Trophoblast cell (in vitro differentiated cells and primary cell): ENCODE measurements around the gene USP7.

Experiments used
- DNase-seq, 2 donors: peaks; one replicate each; pipeline ENCODE4 v3.0.0-alpha.2; 2016
- H2AFZ ChIP-seq: 2 replicates; pipeline ENCODE4 v1.6.1; 2013; ENCODE audit warnings: low read length, moderate library complexity, mild to moderate bottlenecking; ENCODE audit not compliant: insufficient read depth, poor library complexity
- H2AK5ac ChIP-seq: 2 replicates; pipeline ENCODE4 v1.6.1; 2013; ENCODE audit warnings: mild to moderate bottlenecking, low read length
- H2BK120ac ChIP-seq: 2 replicates; pipeline ENCODE4 v1.6.1; 2013; ENCODE audit warnings: low read length, mild to moderate bottlenecking, moderate library complexity; ENCODE audit not compliant: insufficient read depth, poor library complexity
- H2BK12ac ChIP-seq: 2 replicates; pipeline ENCODE4 v1.6.1; 2013; ENCODE audit warnings: mild to moderate bottlenecking, low read length, moderate library complexity
- H2BK5ac ChIP-seq: 2 replicates; pipeline ENCODE4 v1.6.1; 2013; ENCODE audit warnings: low read length, low read depth, moderate library complexity, mild to moderate bottlenecking; ENCODE audit not compliant: poor library complexity
- H3K14ac ChIP-seq: 2 replicates; pipeline ENCODE4 v1.6.1; 2013; ENCODE audit warnings: mild to moderate bottlenecking, low read length
- H3K18ac ChIP-seq: 2 replicates; pipeline ENCODE4 v1.6.1; 2013; ENCODE audit warnings: mild to moderate bottlenecking, low read length
- H3K23ac ChIP-seq: 2 replicates; pipeline ENCODE4 v1.6.1; 2013; ENCODE audit warnings: low read length
- H3K27ac ChIP-seq: 2 replicates; pipeline ENCODE4 v1.5.1; 2013; ENCODE audit warnings: low read depth, mild to moderate bottlenecking, inconsistent platforms, low read length, moderate library complexity
- H3K27me3 ChIP-seq: 2 replicates; pipeline ENCODE4 v1.6.1; 2013; ENCODE audit warnings: inconsistent platforms, mild to moderate bottlenecking, low read length, moderate library complexity; ENCODE audit not compliant: insufficient read depth
- H3K36me3 ChIP-seq, 2 experiments: 1 replicate in 1 of 2; 2 replicates in 1 of 2; pipeline ENCODE4 v1.6.1; 2013; ENCODE audit warnings: low read length in 2 of 2, mild to moderate bottlenecking in 2 of 2, moderate library complexity in 1 of 2; ENCODE audit not compliant: insufficient read depth in 2 of 2, control insufficient read depth in 1 of 2
- H3K4ac ChIP-seq: 2 replicates; pipeline ENCODE4 v1.6.1; 2013; ENCODE audit warnings: low read depth, mild to moderate bottlenecking, low read length, moderate library complexity
- H3K4me1 ChIP-seq, 2 experiments: 1 replicate in 1 of 2; 2 replicates in 1 of 2; pipeline ENCODE4 v1.6.1; 2013; ENCODE audit warnings: low read length in 2 of 2, mild to moderate bottlenecking in 2 of 2, moderate library complexity in 1 of 2; ENCODE audit not compliant: insufficient read depth in 2 of 2, control insufficient read depth in 1 of 2
- H3K4me2 ChIP-seq: 2 replicates; pipeline ENCODE4 v1.6.1; 2013; ENCODE audit warnings: inconsistent platforms, mild to moderate bottlenecking, low read length, moderate library complexity
- H3K4me3 ChIP-seq: 2 replicates; pipeline ENCODE4 v1.5.1; 2013; ENCODE audit warnings: mild to moderate bottlenecking, low read depth, low read length, inconsistent platforms
- H3K79me1 ChIP-seq: one replicate; pipeline ENCODE4 v1.6.1; 2013; ENCODE audit warnings: low read length
- H3K79me2 ChIP-seq: 2 replicates; pipeline ENCODE4 v1.6.1; 2013; ENCODE audit warnings: low read length, mild to moderate bottlenecking; ENCODE audit not compliant: control insufficient read depth, insufficient read depth, poor library complexity
- H3K9ac ChIP-seq: 2 replicates; pipeline ENCODE4 v1.6.1; 2013; ENCODE audit warnings: mild to moderate bottlenecking, low read length
- H3K9me3 ChIP-seq: 2 replicates; pipeline ENCODE4 v1.6.1; 2013; ENCODE audit warnings: low read depth, mild to moderate bottlenecking, control low read depth, inconsistent platforms, low read length; ENCODE audit not compliant: insufficient read depth
- H4K12ac ChIP-seq: 2 replicates; pipeline ENCODE4 v1.6.1; 2013; ENCODE audit warnings: low read depth, mild to moderate bottlenecking, low read length, moderate library complexity
- H4K8ac ChIP-seq: 2 replicates; pipeline ENCODE4 v1.6.1; 2013; ENCODE audit warnings: low read depth, mild to moderate bottlenecking, low read length, moderate library complexity
- H4K91ac ChIP-seq: one replicate; pipeline ENCODE4 v1.6.1; 2013; ENCODE audit warnings: low read depth, mild to moderate bottlenecking, low read length, moderate library complexity
- WGBS: extraction: QIAGEN DNeasy Blood & Tissue Kit; methylation state at CpG from one replicate; pipeline ENCODE4 v1.1.7; 2013; ENCODE audit warnings: missing lambda C conversion rate; ENCODE audit not compliant: insufficient read length, insufficient coverage; ENCODE audit errors: extremely low coverage; 5-methylcytosine and 5-hydroxymethylcytosine counted together

Gene USP7

DNA sequence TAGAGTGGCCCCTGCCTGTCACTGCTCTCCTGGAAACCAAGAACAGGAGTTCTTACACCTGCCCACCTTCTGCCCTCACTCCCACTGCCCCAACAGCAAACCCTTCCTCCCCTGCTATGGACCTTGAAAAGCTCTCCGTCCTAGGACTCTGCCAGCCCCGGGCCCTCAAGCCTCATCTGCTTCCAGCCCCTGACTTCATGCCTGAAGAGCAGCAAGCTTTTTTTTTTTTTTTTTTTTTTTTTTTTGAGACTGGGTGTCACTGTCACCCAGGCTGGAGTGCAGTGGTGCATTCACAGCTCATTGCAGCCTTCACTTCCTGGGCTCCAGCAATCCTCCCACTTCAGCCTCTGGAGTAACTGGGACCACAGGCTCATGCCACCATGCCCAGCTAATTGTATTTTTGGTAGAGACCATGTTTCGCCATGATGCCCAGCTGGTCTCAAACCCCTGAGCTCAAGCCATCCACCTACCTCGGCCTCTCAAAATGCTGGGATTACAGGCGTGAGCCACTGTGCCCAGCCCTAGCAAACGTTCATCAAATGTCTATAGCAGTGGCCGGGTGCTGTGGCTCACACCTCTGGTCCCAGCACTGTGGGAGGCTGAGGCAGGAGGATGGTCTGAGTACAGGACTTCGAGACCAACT lies 111.8 kb downstream of the USP7 start:
- no peak overlapping the region for H2AFZ ChIP-seq
- H3K14ac ChIP-seq, result no peak overlapping the region
- no peak overlapping the region for H3K4ac ChIP-seq
- no peaks in the 10 kb centered on the region for H3K4me1 ChIP-seq
- no peak overlapping the region for H3K18ac ChIP-seq
- H4K12ac ChIP-seq, result no peak overlapping the region
- H3K9me3 ChIP-seq, result no peaks in the 10 kb centered on the region
- H3K36me3 ChIP-seq, result peaks cover 74 to 85% of the 10 kb centered on the region in 2 experiments
- H2AK5ac ChIP-seq, result no peak overlapping the region
- no peak overlapping the region for H3K4me3 ChIP-seq
- H2BK5ac ChIP-seq, result no peak overlapping the region
- no peak overlapping the region for H3K4me2 ChIP-seq
- no peak overlapping the region for H3K27ac ChIP-seq
- no peaks in the 10 kb centered on the region for H3K27me3 ChIP-seq
- peaks cover 2% of the 10 kb centered on the region for H3K79me2 ChIP-seq
- H4K8ac ChIP-seq, result no peak overlapping the region
- no CpG with 5 or more reads among the region's 8 CpGs for WGBS
- no peak for DNase-seq
- no peak overlapping the region for H2BK120ac ChIP-seq
- H3K23ac ChIP-seq, result no peak overlapping the region
- no peaks in the 10 kb centered on the region for H3K79me1 ChIP-seq
- H2BK12ac ChIP-seq, result no peak overlapping the region
- no peak overlapping the region for H4K91ac ChIP-seq
- no peak overlapping the region for H3K9ac ChIP-seq

DNA sequence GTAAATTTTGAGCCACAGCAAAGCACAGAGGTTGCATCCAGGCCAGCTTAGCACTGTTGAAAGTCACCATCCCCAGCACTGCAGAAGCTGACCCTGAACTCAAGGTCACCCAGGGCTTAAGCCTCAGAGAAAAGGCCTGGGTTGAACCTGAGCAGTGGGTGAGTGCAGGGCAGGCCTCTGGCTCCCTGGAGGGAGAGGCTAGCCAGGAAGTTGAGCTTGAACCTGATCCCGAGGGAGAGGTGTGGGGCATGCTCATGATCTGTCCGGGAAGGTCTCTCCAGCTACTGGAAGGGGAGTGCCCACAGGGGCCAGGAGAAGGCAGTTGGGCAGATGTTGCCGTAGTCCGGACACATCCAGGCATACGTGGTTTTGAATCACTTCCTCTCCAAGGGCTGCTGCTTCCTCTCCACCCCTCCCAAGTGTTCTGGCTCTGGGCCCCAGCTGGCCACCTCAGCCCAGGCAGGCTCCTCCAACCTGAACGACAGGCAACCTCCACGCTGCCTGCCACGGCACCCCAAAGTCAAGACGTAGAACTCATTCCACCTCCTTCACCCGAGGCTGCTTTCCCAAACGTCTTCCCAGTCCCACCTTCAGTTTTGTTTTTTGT lies 113.3 kb downstream of the USP7 start:
- H3K79me2 ChIP-seq, result peaks cover 2% of the 10 kb centered on the region
- H4K12ac ChIP-seq, result no peak overlapping the region
- H2BK5ac ChIP-seq, result no peak overlapping the region
- H2AFZ ChIP-seq, result no peak overlapping the region
- no peak overlapping the region for H3K23ac ChIP-seq
- no peaks in the 10 kb centered on the region for H3K9me3 ChIP-seq
- no peak overlapping the region for H3K4me3 ChIP-seq
- no peak for DNase-seq
- no peak overlapping the region for H3K14ac ChIP-seq
- peaks cover 66 to 76% of the 10 kb centered on the region in 2 experiments for H3K36me3 ChIP-seq
- H3K27me3 ChIP-seq, result no peaks in the 10 kb centered on the region
- no peak overlapping the region for H2BK12ac ChIP-seq
- H3K79me1 ChIP-seq, result no peaks in the 10 kb centered on the region
- H2BK120ac ChIP-seq, result no peak overlapping the region
- no peak overlapping the region for H4K91ac ChIP-seq
- H3K27ac ChIP-seq, result no peak overlapping the region
- no peak overlapping the region for H3K18ac ChIP-seq
- WGBS, result no CpG with 5 or more reads among the region's 11 CpGs
- no peak overlapping the region for H3K9ac ChIP-seq
- no peaks in the 10 kb centered on the region for H3K4me1 ChIP-seq
- no peak overlapping the region for H3K4me2 ChIP-seq
- no peak overlapping the region for H3K4ac ChIP-seq
- H2AK5ac ChIP-seq, result no peak overlapping the region
- no peak overlapping the region for H4K8ac ChIP-seq

DNA sequence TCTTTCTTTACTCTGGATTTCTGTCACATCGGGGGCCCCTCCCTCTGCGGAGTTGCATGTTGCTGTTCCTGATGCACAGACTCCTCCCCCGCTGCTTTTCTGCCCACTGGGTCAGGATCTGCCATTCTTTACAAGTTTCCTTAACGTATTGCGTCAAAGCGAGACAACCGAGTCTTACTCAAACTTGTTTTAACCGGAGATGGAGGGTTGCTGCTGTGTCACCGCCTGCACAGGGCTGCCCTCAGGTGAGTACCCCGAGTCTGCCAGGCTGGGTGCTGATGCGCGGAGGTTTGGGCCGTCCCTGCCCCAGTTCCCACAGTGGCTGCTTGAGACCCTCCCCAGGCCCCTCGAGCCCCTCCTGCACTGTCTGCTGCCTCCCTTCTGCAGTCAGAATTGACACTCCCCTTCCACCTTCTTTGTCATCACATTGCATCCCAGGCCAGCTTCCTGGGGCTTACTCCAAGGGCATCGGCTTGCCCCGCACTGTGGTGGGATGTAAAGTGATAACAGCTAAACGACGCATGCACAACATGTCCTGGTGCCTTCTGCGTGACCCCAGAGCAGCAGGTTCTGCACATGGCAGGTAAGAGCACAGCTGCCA lies 114.2 kb downstream of the USP7 start:
- Histone ChIP-seq H3K79me1 (no peaks in the 10 kb centered on the region), H3K9ac (no peak overlapping the region), H3K18ac (no peak overlapping the region), H3K4me1 (no peaks in the 10 kb centered on the region), H3K27ac (no peak overlapping the region), H2AFZ (no peak overlapping the region), H3K79me2 (peaks cover 2% of the 10 kb centered on the region), H2BK12ac (no peak overlapping the region), H4K91ac (no peak overlapping the region), H3K4ac (no peak overlapping the region), H2BK120ac (no peak overlapping the region), H3K27me3 (no peaks in the 10 kb centered on the region), H4K12ac (no peak overlapping the region), H3K9me3 (no peaks in the 10 kb centered on the region), H2AK5ac (no peak overlapping the region), H3K4me3 (no peak overlapping the region), H3K23ac (no peak overlapping the region), H3K14ac (no peak overlapping the region), H3K36me3 (peaks cover 57 to 67% of the 10 kb centered on the region in 2 experiments), H3K4me2 (no peak overlapping the region), H2BK5ac (no peak overlapping the region), H4K8ac (no peak overlapping the region)
- no CpG with 5 or more reads among the region's 19 CpGs for WGBS
- DNase-seq, result no peak

DNA sequence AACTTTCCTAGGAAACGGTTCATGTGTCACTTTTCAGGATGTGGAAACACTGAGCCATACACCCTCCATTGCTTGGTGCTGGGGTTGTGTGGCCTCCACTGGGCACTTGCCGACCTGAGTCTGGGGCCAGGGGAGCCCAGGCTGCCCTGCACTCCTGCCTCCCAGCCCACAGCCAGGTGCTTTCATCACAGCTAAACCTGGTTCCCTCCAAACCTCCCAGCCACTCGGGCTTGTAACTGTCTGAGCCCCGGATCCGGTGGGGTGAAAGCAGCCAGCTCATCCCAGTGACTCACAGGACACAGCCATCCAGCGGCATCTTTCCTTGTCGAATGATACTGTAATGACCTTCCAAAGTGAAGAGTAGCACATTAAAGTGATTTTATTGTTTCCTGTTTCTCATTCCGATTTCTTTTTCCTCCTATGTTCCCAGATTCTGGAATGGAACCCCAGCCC lies 114.7 kb downstream of the USP7 start:
- DNase-seq, result no peak
- Histone ChIP-seq H4K8ac (no peak overlapping the region), H4K91ac (no peak overlapping the region), H3K4me3 (no peak overlapping the region), H3K79me1 (no peaks in the 10 kb centered on the region), H3K79me2 (peaks cover 2% of the 10 kb centered on the region), H2BK120ac (no peak overlapping the region), H3K27ac (no peak overlapping the region), H3K9ac (no peak overlapping the region), H3K4me1 (no peaks in the 10 kb centered on the region), H3K36me3 (peaks cover 54 to 65% of the 10 kb centered on the region in 2 experiments), H3K27me3 (no peaks in the 10 kb centered on the region), H2BK5ac (no peak overlapping the region), H3K14ac (no peak overlapping the region), H3K4ac (no peak overlapping the region), H2AK5ac (no peak overlapping the region), H2BK12ac (no peak overlapping the region), H3K4me2 (no peak overlapping the region), H3K18ac (no peak overlapping the region), H3K23ac (no peak overlapping the region), H4K12ac (no peak overlapping the region), H3K9me3 (no peaks in the 10 kb centered on the region), H2AFZ (no peak overlapping the region)
- WGBS, result no CpG with 5 or more reads among the region's 8 CpGs
